IPS-15b (cell line): ENCODE measurements around the gene COL2A1.

ENCODE experiments used
- H3K27me3 ChIP-seq: one replicate; pipeline ENCODE4 v1.6.1; 2013; ENCODE audit warnings: low read length; ENCODE audit not compliant: control insufficient read depth, insufficient read depth
- H3K36me3 ChIP-seq: one replicate; pipeline ENCODE4 v1.6.1; 2013; ENCODE audit warnings: low read length; ENCODE audit not compliant: control insufficient read depth, insufficient read depth
- H3K4me1 ChIP-seq: one replicate; pipeline ENCODE4 v1.6.1; 2013; ENCODE audit warnings: mild to moderate bottlenecking, low read length; ENCODE audit not compliant: control insufficient read depth, insufficient read depth
- H3K4me3 ChIP-seq: one replicate; pipeline ENCODE4 v1.5.1; 2013; ENCODE audit warnings: low read depth, low read length
- H3K9ac ChIP-seq: one replicate; pipeline ENCODE4 v1.6.1; 2013; ENCODE audit warnings: low read depth, mild to moderate bottlenecking, low read length
- H3K9me3 ChIP-seq: one replicate; pipeline ENCODE4 v1.6.1; 2013; ENCODE audit warnings: mild to moderate bottlenecking, low read length; ENCODE audit not compliant: control insufficient read depth, insufficient read depth

COL2A1 gene

DNA sequence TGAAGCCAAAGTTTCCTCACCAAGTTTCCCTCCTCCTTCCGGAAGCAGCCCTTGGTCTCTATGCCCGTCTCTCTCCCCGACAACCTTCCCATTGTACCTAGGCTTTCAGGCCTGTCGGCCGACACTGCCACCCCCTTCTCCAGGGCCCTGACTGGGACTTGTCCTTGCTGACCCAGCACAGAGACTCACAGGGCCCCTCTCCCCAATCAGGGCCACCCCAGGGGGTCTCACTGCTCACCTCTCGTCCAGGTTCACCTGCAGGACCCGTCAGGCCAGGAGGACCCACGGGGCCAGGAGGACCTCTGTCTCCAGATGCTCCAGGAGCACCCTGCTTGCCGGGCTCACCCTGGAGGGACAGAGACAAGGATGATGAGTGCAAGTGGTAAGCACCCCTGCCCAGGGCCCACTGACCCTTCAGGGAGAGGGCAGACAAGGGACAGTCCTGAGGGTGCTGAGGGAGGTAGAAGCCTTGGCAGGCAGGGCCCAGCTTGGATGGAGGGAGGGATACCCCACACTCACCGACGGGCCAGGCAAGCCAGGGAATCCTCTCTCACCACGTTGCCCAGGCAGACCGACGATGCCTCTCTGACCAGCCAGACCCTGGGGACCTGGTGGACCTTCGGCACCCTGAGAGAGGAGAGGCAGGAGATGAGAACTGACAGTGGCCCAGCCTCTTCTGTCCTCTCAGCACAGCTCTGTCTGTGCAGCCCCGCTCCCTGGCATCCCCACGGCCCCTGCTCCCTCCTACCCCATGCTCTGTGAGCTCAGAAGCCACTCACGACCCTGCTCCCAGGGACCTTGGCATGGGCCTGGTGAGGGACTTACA lies 26.3 kb downstream of the COL2A1 start:
- H3K9me3 ChIP-seq: no peaks in the 10 kb centered on the region
- peaks cover 24% of the 10 kb centered on the region for H3K27me3 ChIP-seq
- no peak overlapping the region for H3K9ac ChIP-seq
- no peaks in the 10 kb centered on the region for H3K4me1 ChIP-seq
- no peaks in the 10 kb centered on the region for H3K36me3 ChIP-seq
- H3K4me3 ChIP-seq: no peak overlapping the region

DNA sequence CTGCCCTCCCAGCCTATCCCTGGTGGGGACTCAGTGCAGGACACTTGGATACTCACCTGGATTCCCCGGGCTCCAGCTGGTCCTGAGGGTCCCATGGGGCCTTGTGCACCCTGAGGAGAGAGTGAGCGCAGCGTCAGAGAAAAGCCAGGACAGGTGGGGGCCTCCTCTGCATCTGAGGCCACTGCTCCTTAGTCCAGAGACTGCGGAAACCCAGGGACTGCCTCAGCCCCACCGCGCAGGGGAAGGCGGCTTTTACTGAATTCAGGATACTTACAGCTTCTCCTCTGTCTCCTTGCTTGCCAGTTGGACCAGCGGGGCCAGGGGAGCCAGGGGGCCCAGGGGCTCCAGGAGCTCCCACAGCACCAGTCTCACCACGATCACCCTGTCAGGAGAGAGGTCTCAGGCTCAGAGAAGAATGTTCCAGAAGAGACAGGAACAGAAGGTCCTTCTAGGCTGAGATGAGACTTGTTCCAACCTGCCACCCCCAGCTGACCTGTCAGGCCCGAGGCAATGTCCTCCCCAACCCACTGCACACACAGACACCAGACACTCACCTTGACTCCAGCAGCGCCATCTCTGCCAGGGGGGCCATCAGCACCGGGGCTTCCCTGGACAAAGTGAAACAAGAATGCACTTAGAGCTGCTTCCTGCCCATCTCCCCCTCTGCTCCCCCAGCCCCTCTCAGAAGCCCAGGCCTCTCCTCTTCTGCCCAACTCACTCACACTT lies 27.1 kb downstream of the COL2A1 start:
- H3K9me3 ChIP-seq: no peaks in the 10 kb centered on the region
- H3K4me1 ChIP-seq: no peaks in the 10 kb centered on the region
- H3K9ac ChIP-seq: no peak overlapping the region
- no peaks in the 10 kb centered on the region for H3K36me3 ChIP-seq
- peaks cover 21% of the 10 kb centered on the region for H3K27me3 ChIP-seq
- H3K4me3 ChIP-seq: no peak overlapping the region

DNA sequence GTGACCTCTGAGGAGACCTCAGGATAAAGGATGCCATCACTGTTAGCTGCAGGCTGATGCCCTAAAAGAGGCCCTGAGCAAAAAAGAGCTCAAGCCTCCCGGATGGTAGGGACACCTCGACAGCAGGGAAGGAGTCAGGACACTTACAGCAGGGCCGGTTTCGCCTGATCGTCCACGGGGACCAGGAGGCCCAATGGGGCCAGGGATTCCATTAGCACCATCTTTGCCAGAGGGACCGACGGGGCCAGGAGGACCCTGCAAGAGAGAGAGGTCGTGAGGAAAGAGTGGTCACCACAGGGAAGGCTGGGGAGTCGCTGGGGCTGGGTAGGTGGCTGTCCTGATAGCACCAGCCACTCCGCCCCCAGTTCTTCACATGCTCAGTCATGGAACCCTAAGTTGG lies 28.5 kb downstream of the COL2A1 start:
- no peak overlapping the region for H3K9ac ChIP-seq

DNA sequence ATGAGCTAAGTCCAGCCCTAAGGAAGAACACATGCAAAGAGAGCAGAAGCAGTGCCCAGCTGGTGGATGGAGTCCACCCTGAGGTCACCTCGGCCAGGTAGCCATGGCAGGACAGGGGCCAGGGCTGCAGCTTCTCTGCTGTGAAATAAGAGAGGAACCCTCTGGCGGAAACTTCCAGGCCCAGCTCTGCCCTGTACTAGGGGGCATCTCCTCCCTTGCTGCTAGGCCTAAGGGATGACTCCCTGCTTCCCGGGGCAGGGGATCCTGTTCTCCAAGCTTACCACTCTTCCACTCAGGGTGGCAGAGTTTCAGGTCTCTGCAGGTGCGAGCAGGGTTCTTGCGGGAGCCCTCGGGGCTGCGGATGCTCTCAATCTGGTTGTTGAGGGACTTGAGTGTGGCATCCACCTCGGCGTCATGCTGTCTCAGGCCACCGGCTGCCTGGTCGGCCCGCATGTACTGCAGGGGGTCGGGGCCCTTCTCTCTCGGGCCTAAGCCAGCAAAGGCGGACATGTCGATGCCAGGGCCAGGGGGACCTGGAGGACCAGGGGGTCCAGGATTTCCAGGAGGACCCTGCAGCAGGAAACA lies 29.1 kb downstream of the COL2A1 start:
- peaks cover 23% of the 10 kb centered on the region for H3K27me3 ChIP-seq
- no peaks in the 10 kb centered on the region for H3K4me1 ChIP-seq
- H3K9ac ChIP-seq: no peak overlapping the region
- H3K9me3 ChIP-seq: no peaks in the 10 kb centered on the region
- no peaks in the 10 kb centered on the region for H3K36me3 ChIP-seq
- H3K4me3 ChIP-seq: no peak overlapping the region

More for the DNA sequence above, 28.5 kb downstream of the COL2A1 start:
- H3K4me3 ChIP-seq: no peak overlapping the region
- H3K36me3 ChIP-seq: no peaks in the 10 kb centered on the region
- no peaks in the 10 kb centered on the region for H3K9me3 ChIP-seq
- no peaks in the 10 kb centered on the region for H3K4me1 ChIP-seq
- peaks cover 23% of the 10 kb centered on the region for H3K27me3 ChIP-seq

DNA sequence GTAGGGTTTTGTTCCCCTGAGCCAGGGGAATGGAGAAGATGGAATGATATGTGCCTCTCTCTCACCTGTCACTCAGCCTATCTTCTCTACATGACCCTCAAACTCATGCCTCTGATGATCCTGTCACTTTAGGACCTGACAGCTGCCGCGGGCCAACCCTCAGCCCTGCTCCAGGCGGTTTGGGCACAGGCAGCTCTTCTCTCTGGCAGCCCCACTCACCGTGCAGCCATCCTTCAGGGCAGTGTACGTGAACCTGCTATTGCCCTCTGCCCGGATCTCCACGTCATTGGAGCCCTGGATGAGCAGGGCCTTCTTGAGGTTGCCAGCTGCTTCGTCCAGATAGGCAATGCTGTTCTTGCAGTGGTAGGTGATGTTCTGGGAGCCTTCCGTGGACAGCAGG lies 30.4 kb downstream of the COL2A1 start:
- no peak overlapping the region for H3K4me3 ChIP-seq
- no peaks in the 10 kb centered on the region for H3K4me1 ChIP-seq
- no peaks in the 10 kb centered on the region for H3K36me3 ChIP-seq
- H3K27me3 ChIP-seq: peaks cover 18% of the 10 kb centered on the region
- no peaks in the 10 kb centered on the region for H3K9me3 ChIP-seq
- H3K9ac ChIP-seq: no peak overlapping the region

DNA sequence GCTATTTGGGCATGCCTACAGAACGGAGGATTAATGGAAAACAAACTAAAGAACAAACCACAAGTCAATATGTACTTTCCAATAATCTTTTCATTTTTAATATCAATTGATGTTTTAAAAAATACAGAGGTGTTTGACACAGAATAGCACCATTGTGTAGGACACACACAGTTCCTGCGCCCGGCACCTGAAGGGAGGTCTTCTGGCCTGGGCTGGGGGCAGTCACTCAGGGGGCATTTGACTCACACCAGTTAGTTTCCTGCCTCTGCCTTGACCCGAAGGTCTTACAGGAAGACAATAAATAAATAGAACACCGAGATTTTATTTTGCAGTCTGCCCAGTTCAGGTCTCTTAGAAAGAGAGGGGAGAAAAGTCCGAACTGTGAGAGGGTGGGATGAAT lies 31.4 kb downstream of the COL2A1 start:
- Histone ChIP-seq H3K9me3 (no peaks in the 10 kb centered on the region), H3K4me1 (no peaks in the 10 kb centered on the region), H3K27me3 (peaks cover 16% of the 10 kb centered on the region), H3K4me3 (no peak overlapping the region), H3K9ac (no peak overlapping the region), H3K36me3 (no peaks in the 10 kb centered on the region)

DNA sequence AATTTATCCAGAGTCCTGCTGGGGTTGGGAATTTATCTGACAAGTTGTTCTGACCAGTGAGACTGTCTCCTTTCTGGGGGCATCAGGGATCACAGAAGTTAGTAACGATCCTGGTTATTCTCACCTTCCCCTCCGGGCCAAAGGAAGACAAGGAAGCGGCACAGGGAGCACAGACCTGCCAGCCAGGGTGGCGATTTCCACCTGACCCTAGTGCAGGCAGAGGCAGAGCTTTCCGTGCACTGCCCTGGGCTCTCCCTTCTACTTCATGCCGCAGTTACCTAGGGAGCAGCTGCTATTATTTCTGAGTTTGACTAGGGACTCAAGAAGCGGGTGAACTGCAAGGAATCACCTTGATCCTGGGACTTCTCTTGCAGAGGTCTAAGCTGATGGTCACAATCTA lies 33.4 kb downstream of the COL2A1 start:
- Histone ChIP-seq H3K9me3 (no peaks in the 10 kb centered on the region), H3K4me3 (no peak overlapping the region), H3K27me3 (peaks cover 19% of the 10 kb centered on the region), H3K4me1 (no peaks in the 10 kb centered on the region), H3K9ac (no peak overlapping the region), H3K36me3 (no peaks in the 10 kb centered on the region)

DNA sequence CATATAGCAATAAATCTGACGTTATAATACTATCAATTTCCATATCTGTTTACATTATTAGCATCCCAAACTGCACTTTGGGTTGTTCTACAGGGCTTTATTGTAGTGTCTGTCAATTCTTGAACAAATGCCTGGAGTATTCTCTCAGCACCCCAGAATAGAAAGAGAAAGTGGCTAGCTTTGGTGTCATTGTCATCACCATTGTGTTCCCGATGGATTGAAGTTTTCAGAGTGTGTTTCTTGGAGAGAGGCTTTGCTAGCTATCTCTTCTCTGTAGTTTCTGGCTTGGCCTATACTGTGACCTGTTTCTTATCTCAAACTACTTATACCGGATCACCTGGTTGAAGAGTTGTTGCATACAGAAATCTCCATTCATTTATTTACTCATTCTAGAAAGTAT lies 34.4 kb downstream of the COL2A1 start:
- Histone ChIP-seq H3K9me3 (no peaks in the 10 kb centered on the region), H3K9ac (no peak overlapping the region), H3K27me3 (peaks cover 25% of the 10 kb centered on the region), H3K4me1 (no peaks in the 10 kb centered on the region), H3K4me3 (no peak overlapping the region), H3K36me3 (no peaks in the 10 kb centered on the region)

DNA sequence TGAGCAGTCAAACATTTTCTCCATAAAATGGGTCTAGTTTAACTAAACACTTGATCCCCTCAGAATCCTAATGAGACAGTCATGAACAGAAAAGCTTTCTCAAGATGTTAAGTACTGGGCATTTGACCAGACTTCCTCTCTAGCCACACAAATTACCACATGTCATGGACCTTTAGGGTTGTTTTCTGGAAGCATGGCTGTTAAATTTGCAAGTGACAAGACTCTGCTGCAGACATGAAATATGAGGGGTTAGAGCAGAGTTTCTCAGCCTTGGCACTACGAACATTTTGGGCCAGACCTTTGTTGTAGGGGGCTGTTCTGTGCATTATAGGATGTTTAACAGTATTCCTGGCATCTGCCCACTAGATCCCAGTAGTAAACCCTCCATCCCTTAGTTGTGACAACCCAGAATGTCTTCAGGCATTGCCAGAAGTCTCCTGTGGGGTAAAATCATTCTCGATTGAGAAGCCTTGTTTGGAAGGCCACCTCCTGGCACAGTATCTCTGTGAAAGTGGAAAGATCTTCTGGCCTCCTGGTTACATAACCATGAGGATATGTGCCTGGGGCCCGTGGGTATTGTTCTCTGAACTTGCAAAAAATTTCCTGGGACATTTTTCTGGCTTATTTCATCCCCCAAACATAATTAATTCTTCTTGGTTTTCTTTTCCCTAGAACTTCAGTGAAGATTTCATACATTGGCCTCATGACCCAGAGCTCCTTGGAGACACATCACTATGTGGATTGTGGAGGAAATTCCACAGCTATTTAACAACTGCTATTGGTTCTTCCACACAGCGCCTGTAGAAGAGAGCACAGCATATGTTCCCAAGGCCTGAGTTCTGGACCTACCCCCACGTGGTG lies 36.6 kb downstream of the COL2A1 start:
- H3K4me3 ChIP-seq: no peak overlapping the region
- H3K36me3 ChIP-seq: no peaks in the 10 kb centered on the region
- no peak overlapping the region for H3K9ac ChIP-seq
- no peaks in the 10 kb centered on the region for H3K9me3 ChIP-seq
- H3K4me1 ChIP-seq: no peaks in the 10 kb centered on the region
- H3K27me3 ChIP-seq: peaks cover 35% of the 10 kb centered on the region

DNA sequence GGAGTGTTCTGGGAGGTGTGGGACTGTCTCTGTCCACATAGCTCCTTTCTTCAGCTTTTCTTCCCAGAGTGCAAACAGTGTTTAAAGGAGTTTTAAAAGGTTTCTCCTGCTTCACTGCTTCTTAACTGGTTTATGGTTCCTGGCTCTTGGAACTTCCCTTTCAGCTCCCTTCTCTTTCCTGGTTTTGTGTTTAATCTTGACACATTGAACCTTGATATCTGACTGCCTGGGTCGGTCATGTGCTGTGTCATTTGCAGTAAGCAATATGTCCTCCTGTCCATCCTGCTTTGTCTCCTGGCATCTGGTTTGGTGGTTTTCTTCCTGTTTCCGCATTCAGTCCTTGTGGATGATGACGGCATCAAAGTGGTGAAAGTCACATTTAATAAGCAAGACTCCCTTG lies 38.7 kb downstream of the COL2A1 start:
- Histone ChIP-seq H3K9ac (no peak overlapping the region), H3K36me3 (no peaks in the 10 kb centered on the region), H3K27me3 (peaks cover 49% of the 10 kb centered on the region), H3K9me3 (no peaks in the 10 kb centered on the region), H3K4me1 (no peaks in the 10 kb centered on the region), H3K4me3 (no peak overlapping the region)

DNA sequence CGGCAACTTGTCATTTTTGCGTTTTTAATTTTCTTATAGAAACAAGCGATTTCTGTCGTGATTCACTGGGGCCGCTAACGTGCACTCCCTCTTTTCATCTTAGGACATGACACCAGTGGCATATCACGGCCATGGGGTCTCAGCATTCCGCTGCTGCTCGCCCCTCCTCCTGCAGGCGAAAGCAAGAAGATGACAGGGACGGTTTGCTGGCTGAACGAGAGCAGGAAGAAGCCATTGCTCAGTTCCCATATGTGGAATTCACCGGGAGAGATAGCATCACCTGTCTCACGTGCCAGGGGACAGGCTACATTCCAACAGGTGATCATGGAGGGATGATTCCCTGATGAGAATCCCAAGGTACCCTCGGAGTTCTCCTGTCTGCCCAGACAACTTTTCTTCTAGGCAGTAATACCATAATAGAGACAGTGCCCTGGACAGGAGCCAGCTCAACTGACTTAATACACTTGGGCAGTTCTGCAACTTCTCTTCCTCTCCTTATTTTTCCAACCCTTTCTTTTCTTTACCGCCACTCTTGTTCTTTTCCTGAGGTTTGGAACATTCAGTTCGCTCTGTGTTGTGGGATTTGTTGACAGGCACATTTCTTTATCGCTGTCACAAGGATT lies 40.1 kb downstream of the COL2A1 start:
- H3K36me3 ChIP-seq: no peaks in the 10 kb centered on the region
- no peak overlapping the region for H3K9ac ChIP-seq
- no peaks in the 10 kb centered on the region for H3K4me1 ChIP-seq
- H3K4me3 ChIP-seq: peak overlapping the region; percentile 81
- no peaks in the 10 kb centered on the region for H3K9me3 ChIP-seq
- peaks cover 49% of the 10 kb centered on the region for H3K27me3 ChIP-seq
